Measurements from ENCODE around the gene C6. TPM values are rescaled to one million over a fixed set of nuclear protein-coding genes. Genes with fewer than 3 reads are reported as not detected.
"Not testable (repeated sequence)": the region's sequence is repeated elsewhere in the genome, so short reads cannot be mapped to it uniquely, and the experiment has no call there.

Gene C6
- total RNA-seq, 1 experiment from 2014 or later: not detected

DNA sequence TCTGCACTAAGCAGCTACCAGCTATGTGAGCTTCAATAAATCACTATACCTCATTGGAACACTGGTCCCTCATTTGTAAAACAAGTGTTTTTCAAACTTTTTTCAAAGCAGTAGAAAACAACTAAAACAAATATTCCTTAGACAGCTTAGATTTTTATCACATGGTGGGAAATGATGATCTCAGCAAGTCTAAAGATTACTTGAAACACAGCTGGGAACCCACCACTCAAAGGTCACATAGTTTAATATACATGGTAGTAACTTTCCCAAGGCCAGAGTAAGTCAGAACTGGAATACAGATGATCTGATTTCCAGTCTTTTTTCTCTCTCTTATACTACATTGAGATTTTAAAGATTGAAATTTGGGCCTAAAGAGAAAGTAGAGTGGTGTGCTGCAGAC lies 850 bp upstream of the C6 start:
- Histone ChIP-seq H3F3A (ENCODE audit: insufficient read depth, low read depth) (no peaks in the 10 kb centered on the region), H3K9me3 (ENCODE audit: insufficient read depth, low read depth) (no peaks in the 10 kb centered on the region), H3K4me2 (no peak overlapping the region), H3K4me3 (no peak overlapping the region), H3K27ac (no peak overlapping the region), H3K9me2 (ENCODE audit: insufficient read depth) (no peaks in the 10 kb centered on the region), H3K79me2 (ENCODE audit: low read depth) (no peaks in the 10 kb centered on the region), H2AFZ (no peak overlapping the region), H4K20me1 (ENCODE audit: insufficient read depth) (no peaks in the 10 kb centered on the region), H3K4me1 (replicated peaks; ENCODE audit: insufficient read depth) (no peaks in the 10 kb centered on the region), H3K27me3 (ENCODE audit: insufficient read depth, low read depth) (no peaks in the 10 kb centered on the region), H3K36me3 (ENCODE audit: low read depth) (no peaks in the 10 kb centered on the region)
- POLR2A ChIA-PET (ENCODE audit: unreplicated experiment): no interaction called here
- TF ChIP-seq EZH2 (IDR thresholded peaks at IDR 0.05; ENCODE audit: low read depth): no peak
- TF ChIP-seq, protein P1, sequence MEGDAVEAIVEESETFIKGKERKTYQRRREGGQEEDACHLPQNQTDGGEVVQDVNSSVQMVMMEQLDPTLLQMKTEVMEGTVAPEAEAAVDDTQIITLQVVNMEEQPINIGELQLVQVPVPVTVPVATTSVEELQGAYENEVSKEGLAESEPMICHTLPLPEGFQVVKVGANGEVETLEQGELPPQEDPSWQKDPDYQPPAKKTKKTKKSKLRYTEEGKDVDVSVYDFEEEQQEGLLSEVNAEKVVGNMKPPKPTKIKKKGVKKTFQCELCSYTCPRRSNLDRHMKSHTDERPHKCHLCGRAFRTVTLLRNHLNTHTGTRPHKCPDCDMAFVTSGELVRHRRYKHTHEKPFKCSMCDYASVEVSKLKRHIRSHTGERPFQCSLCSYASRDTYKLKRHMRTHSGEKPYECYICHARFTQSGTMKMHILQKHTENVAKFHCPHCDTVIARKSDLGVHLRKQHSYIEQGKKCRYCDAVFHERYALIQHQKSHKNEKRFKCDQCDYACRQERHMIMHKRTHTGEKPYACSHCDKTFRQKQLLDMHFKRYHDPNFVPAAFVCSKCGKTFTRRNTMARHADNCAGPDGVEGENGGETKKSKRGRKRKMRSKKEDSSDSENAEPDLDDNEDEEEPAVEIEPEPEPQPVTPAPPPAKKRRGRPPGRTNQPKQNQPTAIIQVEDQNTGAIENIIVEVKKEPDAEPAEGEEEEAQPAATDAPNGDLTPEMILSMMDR (conservative IDR thresholded peaks at IDR 0.05): no peak
- CTCF ChIA-PET: no interaction called here
- no peak for DNase-seq
- no TSS peak for BruUV-seq (replicated peaks)
- intact Hi-C loops (cut with micrococcal nuclease; ENCODE audit: unreplicated experiment): no loop called here

DNA sequence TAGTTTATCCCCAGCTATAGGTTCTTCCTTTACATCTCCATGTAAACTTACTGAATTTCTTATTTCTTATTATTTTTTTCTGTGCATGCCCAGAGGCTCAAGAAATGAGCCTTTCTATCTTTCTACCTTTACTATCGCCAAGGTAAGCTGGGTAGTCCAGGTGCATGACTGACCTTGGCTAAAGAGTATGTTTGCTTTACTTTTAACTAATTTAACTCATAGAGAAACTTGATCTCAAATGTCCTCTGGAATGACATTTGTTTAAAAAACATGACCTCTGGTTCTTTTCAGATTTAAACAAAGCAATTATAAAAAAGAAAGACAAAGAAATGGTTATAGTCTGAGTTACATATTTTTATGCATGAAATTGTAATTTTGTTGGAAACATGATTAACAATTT lies 397 bp downstream of the C6 start:
- Histone ChIP-seq H3K36me3 (ENCODE audit: low read depth) (no peaks in the 10 kb centered on the region), H2AFZ (no peak overlapping the region), H3K4me3 (no peak overlapping the region), H3K9me2 (ENCODE audit: insufficient read depth) (no peaks in the 10 kb centered on the region), H3K27ac (no peak overlapping the region), H3K79me2 (ENCODE audit: low read depth) (no peaks in the 10 kb centered on the region), H3K4me1 (replicated peaks; ENCODE audit: insufficient read depth) (no peaks in the 10 kb centered on the region), H3K4me2 (no peak overlapping the region), H3K27me3 (ENCODE audit: insufficient read depth, low read depth) (no peaks in the 10 kb centered on the region), H3K9me3 (ENCODE audit: insufficient read depth, low read depth) (no peaks in the 10 kb centered on the region), H4K20me1 (ENCODE audit: insufficient read depth) (no peaks in the 10 kb centered on the region), H3F3A (ENCODE audit: insufficient read depth, low read depth) (no peaks in the 10 kb centered on the region)
- TF ChIP-seq, protein P1 (conservative IDR thresholded peaks at IDR 0.05): no peak
- no peak for TF ChIP-seq EZH2 (IDR thresholded peaks at IDR 0.05; ENCODE audit: low read depth)
- DNase-seq: no peak
- ChIA-PET POLR2A (ENCODE audit: unreplicated experiment) (no interaction called here), CTCF (no interaction called here)
- no TSS peak for BruUV-seq (replicated peaks)
- intact Hi-C loops (cut with micrococcal nuclease; ENCODE audit: unreplicated experiment): no loop called here

DNA sequence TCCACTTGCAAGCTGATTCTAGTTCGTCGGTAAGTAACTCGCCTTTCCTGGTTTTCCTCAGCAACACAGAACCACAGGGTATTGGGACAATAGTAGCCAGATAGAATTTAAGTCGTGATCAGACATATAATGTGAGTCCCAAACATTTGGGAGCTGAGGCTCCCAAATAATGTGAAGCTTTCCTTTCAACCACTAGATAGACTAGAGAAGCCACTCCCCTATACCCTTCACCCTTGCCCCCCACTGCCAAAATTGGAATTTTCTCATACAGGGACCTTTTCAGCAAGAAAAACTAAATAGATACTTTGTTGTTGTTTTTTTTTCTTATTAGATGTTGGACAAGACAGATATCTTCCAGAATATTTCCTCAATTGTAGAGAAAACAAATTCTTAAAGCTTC lies 1.9 kb downstream of the C6 start:
- no peak for DNase-seq
- Histone ChIP-seq H3K79me2 (ENCODE audit: low read depth) (no peaks in the 10 kb centered on the region), H3K27ac (no peak overlapping the region), H3K9me3 (ENCODE audit: insufficient read depth, low read depth) (no peaks in the 10 kb centered on the region), H3K36me3 (ENCODE audit: low read depth) (no peaks in the 10 kb centered on the region), H3K4me1 (replicated peaks; ENCODE audit: insufficient read depth) (no peaks in the 10 kb centered on the region), H2AFZ (no peak overlapping the region), H3K27me3 (ENCODE audit: insufficient read depth, low read depth) (no peaks in the 10 kb centered on the region), H3F3A (ENCODE audit: insufficient read depth, low read depth) (no peaks in the 10 kb centered on the region), H3K9me2 (ENCODE audit: insufficient read depth) (no peaks in the 10 kb centered on the region), H4K20me1 (ENCODE audit: insufficient read depth) (no peaks in the 10 kb centered on the region), H3K4me2 (no peak overlapping the region), H3K4me3 (no peak overlapping the region)
- ChIA-PET POLR2A (ENCODE audit: unreplicated experiment) (no interaction called here), CTCF (no interaction called here)
- no TSS peak for BruUV-seq (replicated peaks)
- intact Hi-C loops (cut with micrococcal nuclease; ENCODE audit: unreplicated experiment): no loop called here
- TF ChIP-seq EZH2 (IDR thresholded peaks at IDR 0.05; ENCODE audit: low read depth): no peak
- TF ChIP-seq, protein P1 (conservative IDR thresholded peaks at IDR 0.05): no peak

DNA sequence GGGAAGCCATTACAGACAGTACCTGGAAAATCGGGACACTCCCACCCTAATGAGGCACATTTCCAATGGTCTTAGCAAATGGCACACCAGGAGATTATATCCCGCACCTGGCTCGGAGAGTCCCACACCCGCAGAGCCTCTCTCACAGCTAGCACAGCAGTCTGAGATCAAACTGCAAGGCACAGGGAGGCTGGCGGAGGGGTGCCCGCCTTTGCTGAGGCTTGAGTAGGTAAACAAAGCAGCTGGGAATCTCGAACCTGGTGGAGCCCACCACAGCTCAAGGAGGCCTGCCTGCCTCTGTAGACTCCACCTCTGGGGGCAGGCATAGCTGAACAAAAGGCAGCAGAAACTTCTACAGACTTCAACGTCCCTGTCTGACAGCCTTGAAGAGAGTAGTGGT lies 7.9 kb downstream of the C6 start:
- H4K20me1 ChIP-seq (ENCODE audit: insufficient read depth); H3K4me1 ChIP-seq (replicated peaks; ENCODE audit: insufficient read depth); intact Hi-C loops (cut with micrococcal nuclease; ENCODE audit: unreplicated experiment); DNase-seq; H3F3A ChIP-seq (ENCODE audit: insufficient read depth, low read depth); POLR2A ChIA-PET (ENCODE audit: unreplicated experiment); H3K9me3 ChIP-seq (ENCODE audit: insufficient read depth, low read depth); H3K79me2 ChIP-seq (ENCODE audit: low read depth); H3K4me3 ChIP-seq; H2AFZ ChIP-seq; H3K4me2 ChIP-seq; CTCF ChIA-PET; H3K27ac ChIP-seq; BruUV-seq (replicated peaks); H3K36me3 ChIP-seq (ENCODE audit: low read depth); H3K27me3 ChIP-seq (ENCODE audit: insufficient read depth, low read depth); H3K9me2 ChIP-seq (ENCODE audit: insufficient read depth): not testable (repeated sequence)
